Tibial artery (tissue), 4 donors: ENCODE results near the gene GIT1.
"Not testable (repeated sequence)": the region's sequence is repeated elsewhere in the genome, so short reads cannot be mapped to it uniquely, and the experiment has no call there.

Experiments used
- DNase-seq, 2 donors: peaks; one replicate each; pipeline ENCODE4 v3.0.0-alpha.2; 2019
- H3K27ac ChIP-seq, 2 donors: fragments of 200-600 bp; sonication (generic) in 1 of 2; 1 replicate in 1 of 2; 2 replicates in 1 of 2; pipeline ENCODE4 v1.5.1; 2018 to 2019; ENCODE audit warnings: mild to moderate bottlenecking in 1 of 2
- H3K27me3 ChIP-seq, 2 donors: fragments of 200-600 bp; sonication (generic) in 1 of 2; one replicate each; pipeline versions ENCODE4 v1.5.1 to v1.6.0; 2016 to 2019
- H3K36me3 ChIP-seq, 3 donors: fragments of 200-600 bp; sonication (generic) in 2 of 3; one replicate each; pipeline ENCODE4 v1.5.1; 2016 to 2019; ENCODE audit warnings: mild to moderate bottlenecking in 2 of 3
- H3K4me1 ChIP-seq, 4 donors: fragments of 200-600 bp; sonication (generic) in 2 of 4; 1 replicate in 3 of 4; 2 replicates in 1 of 4; pipeline ENCODE4 v1.5.1; 2016 to 2019
- H3K4me3 ChIP-seq, 2 donors: fragments of 200-600 bp; sonication (generic) in 1 of 2; 1 replicate in 1 of 2; 2 replicates in 1 of 2; pipeline ENCODE4 v1.5.1; 2018 to 2019; ENCODE audit warnings: mild to moderate bottlenecking in 2 of 2
- H3K9me3 ChIP-seq, 3 donors: fragments of 200-600 bp; sonication (generic) in 1 of 3; one replicate each; pipeline ENCODE4 v1.5.1; 2016 to 2019
- CTCF ChIP-seq, 2 experiments: fragments of 200-600 bp in 1 of 2; fragments of 450-650 bp in 1 of 2; IDR thresholded peaks; one replicate each; pipeline ENCODE4 v1.5.1; 2017 to 2019; ENCODE audit warnings: antibody characterized with exemption in 2 of 2, mild to moderate bottlenecking in 1 of 2, moderate library complexity in 1 of 2
- intact Hi-C: fragments of 100-400 bp; cut with DNase I; formaldehyde crosslinking; loops from one replicate; pipeline ENCODE4 v1.15.0; 2023; ENCODE audit warnings: low total_unique reads

The GIT1 gene

GRCh38 chr17:29562615-29563014, 26.8 kb downstream of the GIT1 start:
- H3K9me3 ChIP-seq, result no peaks in the 10 kb centered on the region
- no peak overlapping the region for H3K4me3 ChIP-seq
- TF ChIP-seq CTCF (IDR thresholded peaks at IDR 0.05), result no peak
- peaks cover 0 to 19% (median 0%) of the 10 kb centered on the region in 3 donors for H3K36me3 ChIP-seq
- H3K27ac ChIP-seq, result no peak overlapping the region
- no peaks in the 10 kb centered on the region for H3K27me3 ChIP-seq
- DNase-seq, result no peak
- H3K4me1 ChIP-seq, result peaks cover 0 to 18% (median 13%) of the 10 kb centered on the region in 4 donors
- intact Hi-C loops, result loop anchor here (10.0 kb wide), 1 partner anchor 188 kb away; no protein-coding TSS in a partner anchor

- no peak overlapping the region for H3K27ac ChIP-seq
- no peak for DNase-seq
- intact Hi-C loops, result loop anchor here (10.0 kb wide), 1 partner anchor 187 kb away; no protein-coding TSS in a partner anchor
- H3K27me3 ChIP-seq, result no peaks in the 10 kb centered on the region
- H3K4me1 ChIP-seq, result peaks cover 0 to 14% (median 10%) of the 10 kb centered on the region in 4 donors
- TF ChIP-seq CTCF (IDR thresholded peaks at IDR 0.05), result no peak
- no peaks in the 10 kb centered on the region for H3K9me3 ChIP-seq
- no peak overlapping the region for H3K4me3 ChIP-seq
- H3K36me3 ChIP-seq, result peaks cover 0 to 19% (median 0%) of the 10 kb centered on the region in 3 donors
Measured at GRCh38 chr17:29561554-29562517, 27.6 kb downstream of the GIT1 start.

GRCh38 chr17:29560316-29560715, 29.1 kb downstream of the GIT1 start:
- H3K4me1 ChIP-seq, result peaks cover 0 to under 1% (median 0%) of the 10 kb centered on the region in 4 donors
- H3K4me3 ChIP-seq, result no peak overlapping the region
- intact Hi-C loops, result loop anchor here (10.0 kb wide), 1 partner anchor 186 kb away; no protein-coding TSS in a partner anchor
- no peaks in the 10 kb centered on the region for H3K9me3 ChIP-seq
- H3K27me3 ChIP-seq, result no peaks in the 10 kb centered on the region
- DNase-seq, result no peak
- TF ChIP-seq CTCF (IDR thresholded peaks at IDR 0.05), result no peak
- H3K36me3 ChIP-seq, result peaks cover 0 to 19% (median 0%) of the 10 kb centered on the region in 3 donors
- no peak overlapping the region for H3K27ac ChIP-seq

- H3K4me1 ChIP-seq, result no peaks in the 10 kb centered on the region
- DNase-seq, result no peak
- intact Hi-C loops, result loop anchor here (10.0 kb wide), 1 partner anchor 185 kb away; no protein-coding TSS in a partner anchor
- no peaks in the 10 kb centered on the region for H3K9me3 ChIP-seq
- no peak overlapping the region for H3K27ac ChIP-seq
- peaks cover 0 to 19% (median 0%) of the 10 kb centered on the region in 3 donors for H3K36me3 ChIP-seq
- H3K27me3 ChIP-seq, result no peaks in the 10 kb centered on the region
- no peak overlapping the region for H3K4me3 ChIP-seq
- no peak for TF ChIP-seq CTCF (IDR thresholded peaks at IDR 0.05)
Measured at GRCh38 chr17:29559640-29560039, 29.8 kb downstream of the GIT1 start.

GRCh38 chr17:29558139-29558538, 31.3 kb downstream of the GIT1 start:
- intact Hi-C loops, H3K27me3 ChIP-seq: not testable (repeated sequence)

GRCh38 chr17:29557739-29558116, 31.7 kb downstream of the GIT1 start:
- intact Hi-C loops, result no loop called here
- Histone ChIP-seq H3K4me1 (no peaks in the 10 kb centered on the region), H3K9me3 (no peaks in the 10 kb centered on the region), H3K27ac (no peak overlapping the region), H3K27me3 (no peaks in the 10 kb centered on the region), H3K4me3 (no peak overlapping the region), H3K36me3 (peaks cover 0 to 16% (median 0%) of the 10 kb centered on the region in 3 donors)
- TF ChIP-seq CTCF (IDR thresholded peaks at IDR 0.05), result no peak
- no peak for DNase-seq

More at GRCh38 chr17:29558139-29558538, 31.3 kb downstream of the GIT1 start:
- not testable (repeated sequence) for H3K9me3 ChIP-seq, H3K4me3 ChIP-seq, H3K4me1 ChIP-seq, DNase-seq, H3K27ac ChIP-seq
- peaks cover 0 to 19% (median 0%) of the 10 kb centered on the region in 3 donors for H3K36me3 ChIP-seq
